Right hindlimb (tissue), 1 donor: ENCODE data around the gene OTUD7B.
"Not testable (repeated sequence)": the region's sequence is repeated elsewhere in the genome, so short reads cannot be mapped to it uniquely, and the experiment has no call there.

Source experiments
- DNase-seq: peaks from one replicate; pipeline ENCODE4 v3.0.0-alpha.2; 2018

OTUD7B gene

DNA sequence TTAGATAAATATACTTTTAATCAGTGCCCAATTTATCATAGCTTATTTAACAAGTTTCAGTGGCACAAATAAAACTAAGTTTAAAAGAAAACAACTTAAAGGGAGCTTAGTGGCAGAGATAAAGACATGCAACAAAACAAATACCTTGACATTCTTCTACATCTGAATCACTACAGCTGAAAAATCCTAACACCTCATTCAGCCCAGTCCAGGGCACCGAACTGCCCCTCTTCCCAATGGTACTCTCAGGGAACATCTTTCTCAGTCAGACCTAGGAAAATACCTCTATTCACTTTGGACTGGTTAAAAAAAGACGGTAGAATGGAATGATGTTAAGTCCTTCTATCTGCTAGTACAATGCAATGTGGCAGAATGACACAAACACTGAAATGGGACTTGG is 8.3 kb downstream of the OTUD7B start:
- no peak for DNase-seq

GRCh38 chr1:150001415-150001814 is 9.1 kb downstream of the OTUD7B start:
- no peak for DNase-seq

GRCh38 chr1:149997585-149998262 is 12.8 kb downstream of the OTUD7B start:
- no peak for DNase-seq

GRCh38 chr1:149995927-149996326 is 14.6 kb downstream of the OTUD7B start:
- no peak for DNase-seq

GRCh38 chr1:149993764-149994163 is 16.8 kb downstream of the OTUD7B start:
- no peak for DNase-seq

GRCh38 chr1:149993181-149993580 is 17.3 kb downstream of the OTUD7B start:
- DNase-seq = no peak

DNA sequence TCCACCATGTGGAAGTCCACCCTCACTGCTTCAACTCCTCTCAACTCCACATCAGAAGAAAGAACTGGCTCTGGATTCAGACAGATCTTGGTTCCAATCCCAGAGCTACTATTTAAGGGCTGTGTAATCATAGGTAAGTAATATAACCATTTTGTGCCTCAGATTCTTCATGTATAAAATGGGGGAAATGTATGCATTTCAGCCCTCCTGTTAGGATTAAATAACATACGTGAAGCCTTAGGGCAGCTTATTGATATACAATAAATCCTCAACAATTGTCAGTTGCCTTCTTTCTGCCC is 23.3 kb downstream of the OTUD7B start:
- no peak for DNase-seq

DNA sequence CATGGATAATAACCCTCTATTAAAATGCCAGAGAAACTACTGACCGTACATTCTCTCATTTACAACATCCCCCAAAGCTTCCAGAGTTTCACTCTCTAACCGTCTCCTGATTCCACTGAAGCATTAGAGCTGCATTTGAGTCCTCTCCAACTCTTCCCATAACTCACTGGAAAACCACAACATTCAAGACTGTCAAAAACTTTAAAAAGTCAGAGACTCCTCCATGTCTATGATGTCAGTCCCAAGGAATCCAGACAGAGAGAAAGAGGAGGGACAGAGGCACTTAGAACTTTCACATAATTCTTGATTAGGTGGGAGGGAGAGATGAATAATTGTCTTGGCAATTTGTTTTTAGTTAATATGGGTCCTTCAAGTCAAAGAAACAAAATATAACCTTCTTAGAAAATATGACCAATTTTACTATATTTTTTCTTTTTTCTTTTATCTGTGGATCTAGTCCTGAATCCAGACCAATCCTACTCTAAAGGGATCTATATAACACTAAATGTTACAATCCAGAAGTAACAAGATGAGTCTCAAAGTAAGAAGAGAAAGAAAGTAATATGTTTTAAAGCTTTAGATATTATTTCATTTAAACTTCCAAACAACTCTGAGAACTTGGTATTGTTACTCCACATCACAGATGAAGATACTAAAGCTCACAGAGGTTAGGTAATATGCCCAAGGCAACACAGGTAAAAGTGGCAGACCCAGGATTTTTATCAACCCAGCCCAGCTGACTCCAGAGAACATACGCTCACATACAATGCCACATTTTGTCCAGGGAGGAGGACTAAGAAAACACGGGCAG is 23.8 kb downstream of the OTUD7B start:
- DNase-seq = no peak

DNA sequence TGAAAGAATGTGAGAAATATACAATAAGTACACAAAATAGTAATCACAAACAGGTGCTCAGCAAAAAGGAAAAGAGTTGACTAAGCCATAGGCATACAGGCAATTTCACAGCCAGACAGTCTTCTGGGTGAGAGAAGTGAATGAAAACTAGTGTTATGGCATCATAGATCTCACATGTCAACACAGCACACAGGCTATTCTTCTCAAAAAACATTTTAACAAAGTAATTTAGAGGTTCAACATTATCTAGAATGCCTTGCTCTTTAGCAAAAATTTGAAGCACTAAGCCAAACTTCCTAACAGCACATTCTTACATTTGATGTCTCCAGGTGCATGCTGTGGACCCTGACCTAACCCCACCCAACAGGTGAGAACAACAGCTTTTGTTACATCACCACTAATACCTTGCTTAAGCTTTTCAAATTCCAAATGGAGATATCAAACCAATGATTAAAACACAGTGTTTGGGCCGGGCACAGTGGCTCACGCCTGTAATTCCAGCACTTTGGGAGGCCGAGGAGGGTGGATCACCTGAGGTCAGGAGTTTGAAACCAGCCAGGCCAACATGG is 30.5 kb downstream of the OTUD7B start:
- no peak for DNase-seq

- DNase-seq = no peak
These were observed 31.1 kb downstream of the OTUD7B start for GRCh38 chr1:149979245-149979971.

- DNase-seq = no peak
These were observed 31.9 kb downstream of the OTUD7B start for GRCh38 chr1:149978547-149979023.

GRCh38 chr1:149977345-149977744 is 33.2 kb downstream of the OTUD7B start:
- DNase-seq = no peak

- DNase-seq = no peak
These were observed 38.0 kb downstream of the OTUD7B start for GRCh38 chr1:149972547-149972946.

- DNase-seq = no peak
These were observed 42.9 kb downstream of the OTUD7B start for GRCh38 chr1:149967646-149968045.

DNA sequence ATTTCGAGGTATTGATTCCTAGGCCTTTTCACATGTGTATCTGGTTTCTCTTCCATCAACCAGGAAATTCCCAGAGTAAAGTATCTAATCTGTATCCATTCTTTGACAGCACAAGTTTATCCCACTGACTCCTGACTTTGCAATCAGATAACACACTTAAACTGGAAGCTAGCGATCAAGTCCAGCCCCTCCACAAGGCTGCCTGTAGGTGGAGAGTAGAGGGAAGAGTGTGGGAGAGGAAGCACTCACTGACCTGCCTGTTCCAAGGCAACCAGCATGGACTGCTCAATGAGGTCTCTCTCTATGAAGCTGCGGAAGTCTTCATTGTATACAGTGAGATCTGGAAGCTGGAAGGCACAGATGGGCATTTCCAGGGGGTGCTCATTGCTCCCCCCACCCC is 43.5 kb downstream of the OTUD7B start:
- DNase-seq = no peak

DNA sequence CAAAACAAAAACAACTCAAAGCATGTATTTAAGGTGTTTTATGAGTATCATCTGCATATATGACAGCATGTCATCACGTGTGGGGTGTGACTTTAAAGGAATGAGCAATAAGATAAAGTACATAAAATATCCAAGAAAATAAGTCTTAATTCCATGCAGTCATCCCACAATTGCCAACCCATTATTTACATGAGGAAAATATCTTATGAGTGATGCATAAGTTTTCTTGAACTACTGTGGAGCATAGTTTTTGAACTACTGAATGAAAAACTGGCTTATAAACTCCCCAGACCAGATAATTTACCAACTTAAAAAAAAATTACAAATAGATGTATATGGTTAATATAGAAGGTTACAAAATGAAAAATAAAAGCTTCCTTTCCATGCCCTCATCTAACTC is 44.1 kb downstream of the OTUD7B start:
- DNase-seq = no peak

DNA sequence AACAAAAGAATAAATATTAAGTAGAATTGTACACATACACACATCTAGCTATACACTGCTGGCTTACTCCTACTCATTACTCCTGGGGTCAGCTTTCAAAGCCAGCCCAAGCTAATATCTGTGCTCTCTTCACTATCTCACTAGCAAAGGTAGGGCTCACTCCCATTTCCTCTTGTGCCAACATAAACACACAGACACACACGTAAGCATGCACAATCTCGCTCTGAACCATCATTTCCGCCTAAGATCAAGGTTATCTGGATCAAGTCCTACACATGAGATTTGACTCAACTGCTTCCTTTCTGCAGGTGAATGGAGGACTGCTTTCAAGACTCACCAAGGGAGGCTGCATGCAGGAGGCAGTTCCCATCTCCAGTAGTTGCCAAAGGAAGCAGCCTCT is 45.1 kb downstream of the OTUD7B start:
- DNase-seq = no peak

DNA sequence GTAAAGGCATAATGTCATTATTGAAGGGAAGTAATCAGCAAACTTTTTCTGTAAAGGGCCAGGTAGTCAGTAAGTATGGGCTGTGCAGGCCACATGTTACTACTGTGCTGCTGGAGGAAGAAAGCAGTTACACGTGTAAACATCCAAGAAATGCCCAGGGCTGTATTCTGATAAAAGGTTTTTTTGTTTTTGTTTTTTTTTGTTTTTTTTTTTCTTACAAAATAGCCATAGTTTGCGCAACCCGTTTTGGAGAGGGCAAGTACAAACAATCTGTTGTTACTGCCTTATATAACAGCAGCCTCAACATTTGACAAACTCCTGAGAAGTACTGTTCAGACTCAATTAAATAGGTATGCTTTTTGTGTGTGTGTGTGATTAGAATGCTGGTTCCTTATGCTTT is 47.2 kb downstream of the OTUD7B start:
- DNase-seq = no peak

DNA sequence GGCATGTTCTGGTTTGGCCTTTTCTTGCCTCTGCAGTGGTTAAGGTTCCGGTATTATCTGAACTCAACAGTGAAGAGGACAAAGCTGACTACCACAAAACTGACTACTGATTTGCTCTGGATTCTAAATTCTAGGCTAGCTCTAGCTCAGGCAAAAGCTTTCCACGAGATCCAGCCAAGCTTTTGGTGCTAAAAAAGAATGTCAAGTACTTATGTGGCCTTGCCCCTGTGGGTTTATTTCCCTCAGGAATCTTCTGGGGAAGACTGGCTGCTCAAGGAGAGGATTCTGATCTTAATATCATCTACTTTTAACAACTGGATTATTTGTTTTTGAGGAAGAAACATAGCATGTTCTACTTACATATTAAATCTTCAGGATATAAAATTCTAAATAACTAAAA is 47.8 kb downstream of the OTUD7B start:
- no peak for DNase-seq

DNA sequence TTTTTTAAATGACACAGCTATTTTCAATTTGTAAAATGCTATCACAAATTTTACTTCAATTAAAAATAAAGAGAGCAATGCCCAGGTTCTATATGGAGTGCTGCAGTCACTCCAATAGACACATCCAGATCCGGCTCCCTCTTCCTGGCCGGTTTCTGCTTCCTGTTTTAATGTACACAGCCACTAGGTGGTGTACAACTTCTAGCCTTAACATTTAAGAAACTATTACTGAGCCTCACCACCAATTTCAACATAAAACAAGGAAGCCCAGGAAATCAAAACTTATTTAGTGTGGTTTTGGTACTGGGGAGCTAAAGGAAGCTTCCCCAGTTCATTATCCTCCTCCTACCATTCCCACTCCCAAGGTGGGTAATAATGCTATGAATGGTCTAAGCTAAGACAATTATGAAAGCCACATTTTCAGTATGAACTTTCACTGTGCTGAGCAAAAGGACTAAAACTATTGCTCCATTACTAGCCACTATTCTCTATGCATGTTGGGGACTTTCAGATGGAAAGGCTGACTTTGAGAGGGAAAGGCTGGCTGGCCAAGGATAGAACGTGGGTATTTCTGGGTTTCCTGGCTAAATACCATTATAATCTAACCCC is 48.4 kb downstream of the OTUD7B start:
- peak; percentile 46 for DNase-seq

- not testable (repeated sequence) for DNase-seq
These were observed 53.0 kb downstream of the OTUD7B start for GRCh38 chr1:149957548-149957947.

DNA sequence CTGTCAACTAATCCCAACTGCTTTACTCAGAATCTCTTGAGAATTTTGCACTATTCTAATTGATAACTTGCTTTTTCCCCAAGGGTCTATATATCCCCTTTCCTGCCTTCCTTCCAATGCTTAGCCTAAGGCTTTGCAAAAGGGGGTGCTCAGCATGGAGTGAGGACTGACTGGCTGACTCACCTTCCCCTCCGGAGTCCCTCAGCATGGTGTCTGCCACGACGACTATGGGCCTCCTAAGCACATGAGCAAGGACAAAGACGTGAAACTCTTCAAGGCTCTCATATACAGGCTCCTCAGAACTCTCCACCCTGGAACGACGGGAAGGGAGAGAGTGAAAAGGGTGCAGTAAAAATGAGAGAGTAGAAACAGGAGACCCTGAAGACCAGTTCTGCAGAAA is 60.6 kb downstream of the OTUD7B start:
- no peak for DNase-seq

DNA sequence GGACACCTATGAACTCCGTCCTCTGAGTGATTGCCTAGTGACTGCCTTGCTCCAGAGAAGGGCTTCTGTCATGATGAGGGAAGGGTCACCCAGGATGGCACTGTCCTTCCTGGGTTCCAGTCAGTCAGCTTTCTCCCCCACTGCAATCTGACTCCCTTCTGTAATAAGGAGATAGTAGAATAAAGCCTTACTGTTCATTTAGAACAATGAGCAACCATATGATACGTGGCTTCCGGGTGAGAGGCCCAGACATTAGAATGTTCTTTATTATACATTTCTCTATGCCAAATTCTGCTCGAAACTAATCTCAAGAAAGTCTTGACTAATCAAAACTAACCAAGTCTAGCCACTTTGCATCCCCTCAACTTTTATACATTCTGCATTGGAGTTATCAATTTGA is 65.3 kb downstream of the OTUD7B start:
- no peak for DNase-seq
